Gastroesophageal sphincter (tissue), 4 donors: Measurements from ENCODE around the gene DAB1. TPM values are rescaled to one million over a fixed set of nuclear protein-coding genes. Genes with fewer than 3 reads are reported as not detected.

Experiments used
- ATAC-seq: fragments of 150-250 bp; one replicate; pipeline ENCODE4 v1.9.1; 2016; ENCODE audit warnings: mild to moderate bottlenecking, moderate library complexity
- H3K27ac ChIP-seq, 4 donors: fragments of 200-600 bp; sonication (generic) in 3 of 4; 1 replicate in 3 of 4; 2 replicates in 1 of 4; pipeline ENCODE4 v1.5.1; 2016 to 2019
- H3K27me3 ChIP-seq: fragments of 200-600 bp; sonication (generic); one replicate; pipeline ENCODE4 v1.5.1; 2019
- H3K36me3 ChIP-seq, 2 donors: fragments of 200-600 bp; sonication (generic); one replicate each; pipeline ENCODE4 v1.5.1; 2019; ENCODE audit warnings: control low read depth in 1 of 2
- H3K4me1 ChIP-seq, 3 donors: fragments of 200-600 bp; sonication (generic); 1 replicate in 2 of 3; 2 replicates in 1 of 3; pipeline ENCODE4 v1.5.1; 2016 to 2019; ENCODE audit warnings: control low read depth in 2 of 3
- H3K4me3 ChIP-seq, 2 donors: fragments of 200-600 bp; sonication (generic); one replicate each; pipeline ENCODE4 v1.5.1; 2019; ENCODE audit warnings: mild to moderate bottlenecking in 1 of 2, moderate library complexity in 1 of 2
- H3K9me3 ChIP-seq, 3 donors: fragments of 200-600 bp; sonication (generic); one replicate each; pipeline ENCODE4 v1.5.1; 2017 to 2019; ENCODE audit warnings: control low read depth in 2 of 3
- EP300 ChIP-seq: sonication (generic); formaldehyde crosslinking; IDR thresholded peaks from one replicate; pipeline ENCODE4 v1.6.1; 2017; ENCODE audit warnings: antibody characterized with exemption, mild to moderate bottlenecking
- POLR2A ChIP-seq, 2 donors: fragments of 450-650 bp; IDR thresholded peaks; one replicate each; pipeline ENCODE4 v1.6.1; 2017; ENCODE audit warnings: antibody characterized with exemption in 2 of 2, mild to moderate bottlenecking in 2 of 2, moderate library complexity in 1 of 2
- POLR2AphosphoS5 ChIP-seq: sonication (generic); formaldehyde crosslinking; IDR thresholded peaks from one replicate; pipeline ENCODE4 v1.6.1; 2017; ENCODE audit warnings: antibody characterized with exemption
- WGBS, 2 donors: methylation state at CpG; one replicate each; pipeline ENCODE4 v1.1.5; 2018; ENCODE audit warnings: low coverage in 1 of 2; 5-methylcytosine and 5-hydroxymethylcytosine counted together
- total RNA-seq, 4 donors: library from RNA; depleted of rRNA; stranded (reverse); fragments of >200 nt; gene quantifications; one replicate each; pipeline ENCODE4 v1.1.0, GENCODE V29; 2016
- TF ChIP-seq, protein P1 (sequence below), 4 experiments: fragments of 200-600 bp in 2 of 4; fragments of 450-650 bp in 2 of 4; sonication (generic) in 1 of 4; IDR thresholded peaks; one replicate each; pipeline ENCODE4 v1.5.1; 2017 to 2019; ENCODE audit warnings: antibody characterized with exemption in 4 of 4, mild to moderate bottlenecking in 2 of 4, moderate library complexity in 2 of 4

DAB1 gene
- total RNA-seq, 4 donors from 2014 or later, result 0.47 to 1.6 (median 1.1) TPM

DNA sequence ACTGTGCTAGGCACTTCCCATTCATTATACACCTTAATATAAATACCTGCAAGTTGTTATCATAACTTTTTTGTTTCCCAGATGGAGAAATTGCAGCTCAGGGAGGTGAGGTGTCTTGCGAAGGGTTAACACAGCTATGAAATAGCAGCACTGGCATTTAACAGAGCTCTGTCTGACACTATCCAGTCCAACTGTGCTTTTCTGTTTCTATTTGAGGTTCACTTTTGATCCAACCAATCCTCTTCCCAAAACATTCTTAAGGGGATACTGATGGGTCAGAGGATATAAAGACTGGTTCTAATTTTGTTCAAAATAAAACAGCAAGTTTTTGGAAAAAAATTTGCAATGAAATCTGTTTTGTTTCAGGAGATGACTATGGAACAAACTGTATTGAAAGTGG lies 411.5 kb downstream of the DAB1 start:
- H3K36me3 ChIP-seq, result no peaks in the 10 kb centered on the region
- ATAC-seq, result no peak
- 50 to 80% methylated on average over 1 of the region's 1 CpG for WGBS, 2 donors
- H3K27me3 ChIP-seq, result no peaks in the 10 kb centered on the region
- TF ChIP-seq POLR2AphosphoS5 (no peak), EP300 (no peak), POLR2A (IDR thresholded peaks at IDR 0.05) (no peak)
- TF ChIP-seq, protein P1, sequence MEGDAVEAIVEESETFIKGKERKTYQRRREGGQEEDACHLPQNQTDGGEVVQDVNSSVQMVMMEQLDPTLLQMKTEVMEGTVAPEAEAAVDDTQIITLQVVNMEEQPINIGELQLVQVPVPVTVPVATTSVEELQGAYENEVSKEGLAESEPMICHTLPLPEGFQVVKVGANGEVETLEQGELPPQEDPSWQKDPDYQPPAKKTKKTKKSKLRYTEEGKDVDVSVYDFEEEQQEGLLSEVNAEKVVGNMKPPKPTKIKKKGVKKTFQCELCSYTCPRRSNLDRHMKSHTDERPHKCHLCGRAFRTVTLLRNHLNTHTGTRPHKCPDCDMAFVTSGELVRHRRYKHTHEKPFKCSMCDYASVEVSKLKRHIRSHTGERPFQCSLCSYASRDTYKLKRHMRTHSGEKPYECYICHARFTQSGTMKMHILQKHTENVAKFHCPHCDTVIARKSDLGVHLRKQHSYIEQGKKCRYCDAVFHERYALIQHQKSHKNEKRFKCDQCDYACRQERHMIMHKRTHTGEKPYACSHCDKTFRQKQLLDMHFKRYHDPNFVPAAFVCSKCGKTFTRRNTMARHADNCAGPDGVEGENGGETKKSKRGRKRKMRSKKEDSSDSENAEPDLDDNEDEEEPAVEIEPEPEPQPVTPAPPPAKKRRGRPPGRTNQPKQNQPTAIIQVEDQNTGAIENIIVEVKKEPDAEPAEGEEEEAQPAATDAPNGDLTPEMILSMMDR (IDR thresholded peaks at IDR 0.05), result no peak
- H3K4me3 ChIP-seq, result no peak overlapping the region
- peaks cover 0 to 11% (median 0%) of the 10 kb centered on the region in 3 donors for H3K4me1 ChIP-seq
- no peak overlapping the region for H3K27ac ChIP-seq
- H3K9me3 ChIP-seq, result no peaks in the 10 kb centered on the region

DNA sequence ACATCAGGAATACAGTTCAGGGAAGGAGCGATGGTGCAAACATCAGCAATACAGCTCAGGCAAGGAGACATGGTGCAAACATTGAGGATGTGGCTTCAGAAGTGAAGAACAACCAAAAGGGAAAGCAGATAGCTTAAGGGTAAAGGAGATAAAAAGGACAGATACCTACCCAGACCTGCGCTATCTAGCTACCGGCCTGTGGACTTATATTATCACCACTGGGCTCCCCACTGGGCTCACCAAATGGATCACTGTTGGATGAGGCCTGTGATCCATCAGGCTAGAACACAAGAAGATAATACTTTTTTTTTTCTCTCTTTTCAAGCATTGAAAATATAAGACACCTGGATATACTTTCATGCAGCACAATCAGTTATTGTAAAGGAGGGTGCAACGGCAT lies 413.3 kb downstream of the DAB1 start:
- WGBS, 2 donors, result 83 to 100% methylated on average over 4 of the region's 4 CpGs
- H3K27ac ChIP-seq, result no peak overlapping the region
- no peaks in the 10 kb centered on the region for H3K27me3 ChIP-seq
- H3K36me3 ChIP-seq, result no peaks in the 10 kb centered on the region
- H3K9me3 ChIP-seq, result no peaks in the 10 kb centered on the region
- TF ChIP-seq EP300 (no peak), POLR2A (IDR thresholded peaks at IDR 0.05) (no peak)
- TF ChIP-seq, protein P1 (IDR thresholded peaks at IDR 0.05), result no peak
- no peak overlapping the region for H3K4me3 ChIP-seq
- ATAC-seq, result no peak
- H3K4me1 ChIP-seq, result peaks cover 0 to 11% (median 0%) of the 10 kb centered on the region in 3 donors

DNA sequence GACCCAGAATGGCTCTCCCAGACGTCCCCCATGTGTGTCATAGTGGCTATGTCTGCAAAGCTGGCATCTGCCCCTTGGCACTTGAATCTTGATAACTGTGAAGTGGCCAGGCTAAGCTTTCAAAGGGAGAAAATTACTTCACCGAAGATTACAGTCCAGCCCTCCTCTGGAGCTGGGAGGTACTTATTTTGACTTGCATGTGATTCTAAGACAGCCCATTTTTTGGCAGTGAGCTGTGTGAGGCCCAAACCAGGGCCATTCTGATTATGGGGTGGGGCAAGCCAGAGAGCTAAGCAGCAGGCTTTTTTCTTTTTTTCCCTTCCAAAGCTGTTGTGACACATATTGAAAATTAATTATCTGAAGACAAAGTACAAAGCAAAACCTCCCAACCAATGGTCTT lies 415.9 kb downstream of the DAB1 start:
- H3K27me3 ChIP-seq, result no peaks in the 10 kb centered on the region
- no peak for ATAC-seq
- 29 to 72% methylated on average over 2 of the region's 2 CpGs for WGBS, 2 donors
- peaks cover 0 to 11% (median 0%) of the 10 kb centered on the region in 3 donors for H3K4me1 ChIP-seq
- H3K36me3 ChIP-seq, result no peaks in the 10 kb centered on the region
- no peak overlapping the region for H3K4me3 ChIP-seq
- no peak overlapping the region for H3K27ac ChIP-seq
- no peak for TF ChIP-seq POLR2AphosphoS5
- TF ChIP-seq, protein P1 (IDR thresholded peaks at IDR 0.05), result no peak
- no peak for TF ChIP-seq EP300
- no peak for TF ChIP-seq POLR2A (IDR thresholded peaks at IDR 0.05)
- H3K9me3 ChIP-seq, result no peaks in the 10 kb centered on the region

DNA sequence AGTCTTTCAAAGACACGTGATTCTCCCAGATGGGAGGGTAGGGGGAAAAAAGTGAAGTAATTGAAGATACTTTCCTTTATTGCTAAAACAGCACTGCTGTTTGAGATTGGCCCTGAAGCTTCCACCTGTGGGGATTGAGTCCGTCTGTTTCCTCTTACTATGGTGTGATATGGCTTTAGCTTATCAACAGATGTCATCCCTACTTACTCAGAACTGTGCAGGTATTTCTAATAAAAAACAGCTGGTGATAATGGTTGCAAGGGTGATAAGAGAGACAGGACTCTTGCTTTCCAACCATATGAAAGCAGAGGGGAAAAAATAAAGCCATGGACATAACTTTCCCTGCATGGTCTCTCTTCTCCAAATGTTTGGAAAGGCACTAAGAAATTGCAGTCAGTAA lies 416.4 kb downstream of the DAB1 start:
- Histone ChIP-seq H3K9me3 (no peaks in the 10 kb centered on the region), H3K27ac (no peak overlapping the region), H3K36me3 (no peaks in the 10 kb centered on the region), H3K27me3 (no peaks in the 10 kb centered on the region), H3K4me3 (no peak overlapping the region), H3K4me1 (peaks cover 0 to 7% (median 0%) of the 10 kb centered on the region in 3 donors)
- ATAC-seq, result no peak
- TF ChIP-seq EP300, result no peak
- TF ChIP-seq POLR2A (IDR thresholded peaks at IDR 0.05), result no peak
- 61 to 66% methylated on average over 2 of the region's 2 CpGs for WGBS, 2 donors

DNA sequence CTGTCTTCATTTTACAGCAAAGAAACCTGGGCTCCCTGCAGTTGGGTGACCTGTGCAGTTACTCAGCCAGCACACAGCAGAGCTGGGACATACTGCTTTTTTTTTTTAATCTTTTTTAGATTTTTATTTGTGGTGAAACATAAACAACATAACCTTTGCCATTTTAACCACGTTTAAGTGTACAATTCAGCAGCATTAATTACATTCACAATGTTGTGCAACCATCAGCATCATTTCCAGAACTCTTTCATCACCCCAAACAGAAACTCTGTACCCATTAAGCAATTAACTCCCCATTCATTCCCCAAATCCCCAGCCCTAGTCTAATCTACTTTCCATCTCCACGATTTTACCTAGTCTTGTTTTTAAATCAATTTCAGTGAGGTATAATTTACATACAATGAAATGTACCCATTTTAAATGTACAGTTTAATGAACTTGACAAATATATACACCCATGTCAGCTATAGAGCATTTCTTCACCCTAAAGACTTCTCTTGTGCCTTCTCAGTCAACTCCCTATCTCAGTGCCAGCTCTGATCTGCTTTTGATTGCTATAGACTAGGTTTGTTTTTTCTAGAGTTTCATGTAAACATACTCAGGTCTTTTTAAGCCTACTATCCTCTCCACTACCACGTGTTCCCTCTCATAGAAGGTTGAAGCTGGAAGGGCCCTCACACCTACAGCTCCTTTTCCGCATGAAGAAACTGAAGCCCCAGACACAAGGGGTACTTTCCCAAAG lies 420.3 kb downstream of the DAB1 start:
- Histone ChIP-seq H3K27ac (no peak overlapping the region), H3K36me3 (no peaks in the 10 kb centered on the region), H3K27me3 (no peaks in the 10 kb centered on the region), H3K4me1 (no peaks in the 10 kb centered on the region), H3K4me3 (no peak overlapping the region), H3K9me3 (no peaks in the 10 kb centered on the region)
- ATAC-seq, result no peak
- WGBS, 2 donors, result 50 to 65% methylated on average over 3 to 4 of the region's 4 CpGs
- TF ChIP-seq POLR2A (IDR thresholded peaks at IDR 0.05) (no peak), EP300 (no peak), POLR2AphosphoS5 (peak; percentile 25)
- TF ChIP-seq, protein P1 (IDR thresholded peaks at IDR 0.05), result no peak
